Pons (tissue), 1 donor: ENCODE measurements around the gene SSTR5.
"Not testable (repeated sequence)": the region's sequence is repeated elsewhere in the genome, so short reads cannot be mapped to it uniquely, and the experiment has no call there.

Experiments used
- DNase-seq: peaks from one replicate; pipeline ENCODE4 v3.0.0-alpha.2; 2016; ENCODE audit warnings: low spot score

The SSTR5 gene

DNA sequence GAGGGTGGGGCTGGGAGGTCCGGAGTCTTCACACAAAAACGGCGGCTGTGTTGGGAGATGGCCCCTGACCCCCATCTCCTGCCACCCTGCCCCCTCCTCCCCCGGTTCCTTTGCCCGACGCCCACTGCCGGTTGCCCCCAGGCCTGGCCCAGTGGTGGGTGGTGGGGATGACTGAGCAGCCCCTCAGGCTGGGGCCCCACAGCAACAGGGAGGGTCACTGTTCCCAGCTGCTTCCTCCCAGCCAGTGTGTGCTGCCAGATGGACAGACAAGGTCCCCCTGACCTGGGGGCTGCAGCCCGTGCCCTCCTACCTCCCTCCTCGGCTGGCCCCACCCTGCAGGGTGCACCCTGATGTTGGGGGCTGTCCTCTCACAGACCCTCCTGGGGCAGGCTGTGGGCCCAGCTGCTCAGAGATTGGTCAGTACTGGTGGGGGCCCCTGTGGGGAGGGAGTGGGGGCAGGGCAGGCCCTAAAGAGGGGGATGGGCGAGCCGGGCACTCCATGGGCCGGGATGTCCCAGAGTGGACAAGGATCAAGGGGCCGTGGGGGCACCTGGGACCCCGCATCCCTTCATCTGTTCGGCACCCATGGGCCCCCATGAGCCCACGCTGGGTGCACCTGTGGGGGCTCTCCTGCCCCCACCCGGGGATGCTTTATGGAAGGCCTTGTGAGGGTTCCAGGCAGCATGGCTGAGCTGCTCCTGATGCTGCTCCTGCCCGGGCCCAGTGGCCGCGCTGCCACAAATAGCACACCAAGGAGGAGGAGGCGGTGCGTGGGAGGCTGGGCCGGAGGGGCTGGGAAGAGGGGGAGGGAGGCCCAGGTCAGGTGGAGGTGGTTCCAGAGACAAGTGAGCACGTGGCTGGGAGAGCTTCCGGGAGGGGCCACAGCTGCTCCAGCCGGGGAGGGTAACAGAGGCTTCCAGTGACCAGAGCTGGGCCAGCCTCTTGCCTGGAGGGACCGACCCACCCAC, 18.4 kb downstream of the SSTR5 start:
- DNase-seq: no peak

- no peak for DNase-seq
Measured at GRCh38 chr16:1091992-1092552, 19.5 kb downstream of the SSTR5 start.

DNA sequence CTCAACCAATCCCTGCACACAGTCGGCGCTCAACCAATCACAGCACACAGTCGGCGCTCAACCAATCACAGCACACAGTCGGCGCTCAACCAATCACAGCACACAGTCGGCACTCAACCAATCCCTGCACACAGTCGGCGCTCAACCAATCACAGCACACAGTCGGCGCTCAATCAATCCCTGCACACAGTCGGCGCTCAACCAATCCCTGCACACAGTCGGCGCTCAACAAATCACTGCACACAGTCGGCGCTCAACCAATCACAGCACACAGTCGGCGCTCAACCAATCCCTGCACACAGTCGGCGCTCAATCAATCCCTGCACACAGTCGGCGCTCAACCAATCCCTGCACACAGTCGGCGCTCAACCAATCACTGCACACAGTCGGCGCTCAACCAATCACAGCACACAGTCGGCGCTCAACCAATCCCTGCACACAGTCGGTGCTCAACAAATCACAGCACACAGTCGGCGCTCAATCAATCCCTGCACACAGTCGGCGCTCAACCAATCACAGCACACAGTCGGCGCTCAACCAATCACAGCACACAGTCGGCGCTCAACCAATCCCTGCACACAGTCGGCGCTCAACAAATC, 20.2 kb downstream of the SSTR5 start:
- not testable (repeated sequence) for DNase-seq

DNA sequence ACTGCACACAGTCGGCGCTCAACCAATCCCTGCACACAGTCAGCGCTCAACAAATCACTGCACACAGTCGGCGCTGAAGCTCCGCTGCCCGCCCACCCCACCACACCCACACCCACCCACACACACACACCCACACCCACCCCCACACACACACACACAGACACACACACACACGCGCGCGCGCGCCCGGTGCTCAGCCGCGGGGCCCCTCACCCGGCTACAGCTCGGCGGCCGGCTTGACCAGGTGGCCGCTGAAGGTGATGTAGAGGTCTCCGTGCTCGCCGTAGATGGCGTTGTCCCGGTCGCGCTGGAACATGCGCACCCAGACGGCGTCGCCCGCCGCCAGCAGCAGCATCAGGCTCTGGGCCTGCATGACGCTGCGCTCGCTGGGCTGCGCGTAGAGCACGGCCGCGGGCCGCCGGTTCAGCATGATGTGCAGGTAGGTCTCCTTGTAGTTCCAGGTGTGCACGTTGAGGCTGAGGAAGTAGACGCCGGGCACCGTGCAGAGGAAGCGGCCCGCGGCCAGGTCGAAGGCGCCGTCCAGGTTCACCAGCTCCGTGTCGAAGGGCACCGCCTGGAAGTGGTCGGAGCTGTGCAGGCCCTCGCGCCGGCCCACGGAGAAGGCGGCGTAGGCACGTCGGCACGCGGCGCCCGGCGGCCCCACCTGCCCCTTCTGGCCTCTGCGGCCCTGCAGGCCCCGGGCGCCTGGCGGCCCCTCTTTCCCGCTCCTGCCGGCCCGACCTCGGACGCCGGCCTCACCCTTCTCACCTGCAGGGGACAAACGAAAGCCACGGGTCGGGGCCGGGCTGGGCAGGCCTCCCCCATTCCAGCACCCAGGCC, 21.0 kb downstream of the SSTR5 start:
- DNase-seq: no peak

- DNase-seq: no peak
Measured at GRCh38 chr16:1094124-1094479, 21.6 kb downstream of the SSTR5 start.

- no peak for DNase-seq
Measured at GRCh38 chr16:1094601-1095449, 22.3 kb downstream of the SSTR5 start.

- DNase-seq: no peak
Measured at GRCh38 chr16:1095450-1096168, 23.1 kb downstream of the SSTR5 start.

GRCh38 chr16:1096169-1097082, 23.9 kb downstream of the SSTR5 start, which contains the start of gene C1QTNF8:
Gene C1QTNF8, minus strand, starts transcription at chr16:1096244. Its CDS starts 1,322 bp downstream, at chr16:1094922.
- DNase-seq: no peak

GRCh38 chr16:1097156-1097555, 24.6 kb downstream of the SSTR5 start:
- no peak for DNase-seq

- DNase-seq: no peak
Measured at GRCh38 chr16:1097800-1098199, 25.3 kb downstream of the SSTR5 start.

DNA sequence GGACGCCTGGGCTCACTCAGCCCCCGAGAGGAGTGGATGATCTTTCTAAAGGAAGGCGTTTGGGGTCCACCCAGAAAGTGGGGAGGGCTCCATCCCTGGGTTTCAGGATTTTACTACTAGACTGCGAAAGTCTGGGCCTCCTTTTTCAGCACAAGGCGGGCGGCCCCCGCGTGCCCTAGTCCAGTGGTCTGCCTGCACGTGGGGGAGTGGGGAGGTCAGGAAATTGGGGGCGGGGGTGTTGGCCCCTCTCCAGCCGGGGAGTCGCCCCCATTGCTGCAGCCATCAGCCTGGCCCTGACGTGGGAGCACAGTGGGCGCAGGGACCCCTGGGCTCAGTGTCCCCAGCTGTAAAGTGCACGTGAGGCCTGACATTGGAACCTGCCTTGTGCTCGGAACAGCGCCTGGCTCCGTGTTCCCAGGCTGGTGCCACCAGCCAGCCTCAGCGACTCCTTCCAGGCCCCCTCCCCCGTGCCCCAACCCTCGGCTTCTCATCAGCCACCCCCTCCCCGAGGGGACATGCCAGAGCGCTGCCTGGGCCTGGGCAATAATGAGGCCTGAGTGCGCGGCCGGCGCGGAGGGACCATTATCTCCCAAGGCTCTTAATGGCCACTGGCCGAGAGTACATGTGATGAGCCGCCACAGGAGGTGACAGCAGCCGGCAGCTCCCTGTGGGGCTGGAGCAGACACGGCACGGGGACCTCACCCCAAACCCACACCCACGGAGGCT, 25.9 kb downstream of the SSTR5 start:
- DNase-seq: no peak

- DNase-seq: no peak
Measured at GRCh38 chr16:1099189-1100083, 26.9 kb downstream of the SSTR5 start.

- no peak for DNase-seq
Measured at GRCh38 chr16:1100084-1100800, 27.7 kb downstream of the SSTR5 start.

DNA sequence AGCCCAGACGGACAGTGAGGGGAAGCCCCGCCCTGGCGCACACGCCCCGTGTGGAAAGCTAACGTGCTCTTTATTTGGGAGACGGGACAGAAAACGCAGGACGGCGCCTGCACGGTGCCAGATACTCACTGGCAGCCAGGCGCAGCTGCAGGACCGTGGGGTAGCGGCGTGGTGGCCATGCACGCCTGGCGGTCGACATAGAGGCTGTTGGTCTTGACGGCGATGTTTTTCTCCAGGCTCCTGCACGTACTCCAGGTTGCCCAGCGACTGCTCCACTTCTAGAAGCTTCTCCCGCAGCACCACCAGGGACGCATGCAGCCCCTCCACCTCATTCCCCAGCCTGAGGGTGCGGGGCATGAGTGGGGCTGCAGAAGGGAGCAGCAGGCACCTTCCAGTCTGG, 28.6 kb downstream of the SSTR5 start:
- DNase-seq: no peak

GRCh38 chr16:1101573-1102332, 29.2 kb downstream of the SSTR5 start:
- DNase-seq: no peak

- no peak for DNase-seq
Measured at GRCh38 chr16:1102333-1102700, 29.8 kb downstream of the SSTR5 start.
